A549 (cell line): ENCODE results near the gene RPTOR. TPM values are rescaled to one million over a fixed set of nuclear protein-coding genes. Genes with fewer than 3 reads are reported as not detected.

Experiments
- ATAC-seq, 2 experiments: fragments of 200-7000 bp in 1 of 2; fragments of >200 bp in 1 of 2; cut with Nextera tagmentation in 1 of 2; cut with Tn5 transposase in 1 of 2; 3 replicates each; pipeline versions ENCODE4 v1.8.0 to v1.9.1; 2018 to 2020; ENCODE audit warnings: mild to moderate bottlenecking in 1 of 2, moderate library complexity in 1 of 2
- CTCF ChIA-PET: fragments of 300-600 bp; sonication (Branson Sonifier 250); formaldehyde crosslinking; extraction: SDS; loops from one replicate; lab custom pipeline; 2021; ENCODE audit warnings: antibody characterized with exemption, inconsistent platforms; lab: Yijun Ruan, JAX
- POLR2A ChIA-PET: fragments of 350-600 bp; formaldehyde crosslinking; extraction: SDS; loops from one replicate; lab custom pipeline; 2021; ENCODE audit warnings: antibody characterized with exemption, inconsistent platforms; lab: Yijun Ruan, JAX
- DNase-seq, 2 experiments: peaks; one replicate each; pipeline versions ENCODE4 v3.0.0 to v3.0.0-alpha.2; 2011 to 2016; ENCODE audit warnings: low read depth in 1 of 2, low spot score in 1 of 2
- FAIRE-seq: peaks from 2 replicates; lab custom pipeline; 2011; peaks lifted over from hg19 to GRCh38; lab: Jason Lieb, UNC
- H3K27ac ChIP-seq, 2 experiments: fragments of >200 bp; sonication (Bioruptor Twin); formaldehyde crosslinking; 3 replicates each; pipeline ENCODE4 v1.5.1; 2016 to 2017
- H3K4me1 ChIP-seq: fragments of >200 bp; sonication (Bioruptor Twin); formaldehyde crosslinking; 3 replicates; pipeline ENCODE4 v1.6.1; 2016
- H3K4me2 ChIP-seq: fragments of >200 bp; sonication (Bioruptor Twin); formaldehyde crosslinking; 3 replicates; pipeline ENCODE4 v1.6.1; 2016
- H3K4me3 ChIP-seq: fragments of >200 bp; sonication (Bioruptor Twin); formaldehyde crosslinking; 3 replicates; pipeline ENCODE4 v1.5.1; 2016
- H3K9me3 ChIP-seq: fragments of >200 bp; sonication (Bioruptor Twin); formaldehyde crosslinking; 3 replicates; pipeline ENCODE4 v1.6.1; 2016
- CBX2 ChIP-seq: fragments of 200-600 bp; sonication (generic); IDR thresholded peaks from 2 replicates; pipeline ENCODE4 v1.6.1; 2016; ENCODE audit warnings: low read depth, mild to moderate bottlenecking, borderline replicate concordance
- CEBPB ChIP-seq, 2 experiments: fragments of >200 bp in 1 of 2; sonication (Bioruptor Twin) in 1 of 2; formaldehyde crosslinking in 1 of 2; IDR thresholded peaks; 2 replicates each; pipeline ENCODE4 v1.6.1; 2012 to 2016
- CHD4 ChIP-seq: fragments of 200-600 bp; sonication (generic); IDR thresholded peaks from 2 replicates; pipeline ENCODE4 v1.6.1; 2016; ENCODE audit warnings: antibody characterized with exemption, mild to moderate bottlenecking, borderline replicate concordance
- ESRRA ChIP-seq: fragments of 150-350 bp; IDR thresholded peaks from 2 replicates; pipeline ENCODE4 v1.6.1; 2014; ENCODE audit warnings: mild to moderate bottlenecking, low read length, borderline replicate concordance
- FOSL2 ChIP-seq, 2 experiments: fragments of 450-650 bp in 1 of 2; fragments of >200 bp in 1 of 2; sonication (Bioruptor Twin) in 1 of 2; formaldehyde crosslinking; IDR thresholded peaks; 2 replicates each; pipeline versions ENCODE4 v1.5.0 to v1.6.1; 2016 to 2020; ENCODE audit warnings: mild to moderate bottlenecking in 1 of 2, moderate library complexity in 1 of 2
- FOXS1 ChIP-seq: fragments of 250-450 bp; sonication (Bioruptor Pico); IDR thresholded peaks from 2 replicates; pipeline ENCODE4 v1.5.0; 2020; ENCODE audit warnings: mild to moderate bottlenecking, moderate library complexity
- JUN ChIP-seq, 2 experiments: fragments of >200 bp; sonication (Bioruptor Twin); formaldehyde crosslinking; IDR thresholded peaks; 2 replicates in 1 of 2; 3 replicates in 1 of 2; pipeline ENCODE4 v1.6.1; 2016 to 2017
- JUNB ChIP-seq: fragments of >200 bp; sonication (Bioruptor Twin); formaldehyde crosslinking; IDR thresholded peaks from 2 replicates; pipeline ENCODE4 v1.6.1; 2016
- KDM1A ChIP-seq: fragments of 200-600 bp; sonication (generic); IDR thresholded peaks from 2 replicates; pipeline ENCODE4 v1.6.1; 2016; ENCODE audit warnings: low read depth, mild to moderate bottlenecking
- MYC ChIP-seq: IDR thresholded peaks from 2 replicates; pipeline ENCODE4 v1.6.1; 2012; ENCODE audit warnings: mild to moderate bottlenecking, inconsistent platforms, low read length, improper control_type of control experiment, borderline replicate concordance
- POLR2AphosphoS2 ChIP-seq: conservative IDR thresholded peaks from 2 replicates; pipeline ENCODE4 v1.6.1; 2012; ENCODE audit warnings: low read length, improper control_type of control experiment, inconsistent platforms
- RARB ChIP-seq: fragments of 250-450 bp; sonication (Bioruptor Pico); IDR thresholded peaks from 2 replicates; pipeline ENCODE4 v1.8.0; 2021; ENCODE audit warnings: mild to moderate bottlenecking, moderate library complexity
- RCOR1 ChIP-seq: fragments of 150-350 bp; IDR thresholded peaks from 2 replicates; pipeline ENCODE4 v1.6.1; 2014; ENCODE audit warnings: antibody characterized with exemption, low read length, low read depth
- SMC3 ChIP-seq: fragments of >200 bp; sonication (Bioruptor Twin); formaldehyde crosslinking; IDR thresholded peaks from 3 replicates; pipeline ENCODE4 v1.6.1; 2018; ENCODE audit warnings: inconsistent platforms
- SREBF2 ChIP-seq: fragments of 450-650 bp; IDR thresholded peaks from 2 replicates; pipeline ENCODE4 v1.6.1; 2014; ENCODE audit warnings: mild to moderate bottlenecking, moderate library complexity
- WGBS: methylation state at CpG from one replicate; pipeline ENCODE4 v1.1.6; 2017; ENCODE audit errors: missing lambda C conversion rate; 5-methylcytosine and 5-hydroxymethylcytosine counted together
- polyA plus RNA-seq, 4 experiments: library from polyadenylated mRNA; depleted of rRNA in 3 of 4; stranded (reverse); fragments of >200 nt; fragmentation: RNase III in 1 of 4; extraction: RNeasy Plus Mini Kit Qiagen cat#74134 plus additional on column Dnase treatment in 1 of 4; gene quantifications; 2 replicates in 3 of 4; 3 replicates in 1 of 4; pipeline ENCODE4 v1.2.3, GENCODE V29; 2011 to 2017
- TF ChIP-seq, protein P1 (sequence below): IDR thresholded peaks from 2 replicates; pipeline ENCODE4 v1.6.1; 2012
- TF ChIP-seq, protein P2 (sequence below): IDR thresholded peaks from 2 replicates; pipeline ENCODE4 v1.6.1; 2012; ENCODE audit warnings: low read depth, borderline replicate concordance
- TF ChIP-seq, protein P3 (sequence below): fragments of 200-600 bp; sonication (generic); IDR thresholded peaks from 2 replicates; pipeline ENCODE4 v1.6.1; 2016; ENCODE audit warnings: antibody characterized with exemption, mild to moderate bottlenecking, moderate library complexity
- TF ChIP-seq, protein P4 (sequence below): fragments of >200 bp; sonication (Bioruptor Twin); formaldehyde crosslinking; IDR thresholded peaks from 2 replicates; pipeline ENCODE4 v1.6.1; 2016

Gene RPTOR
- polyA plus RNA-seq, 2 of the 4 experiments (the other 2 are of a cell fraction), result 10.8 to 27.1 TPM

DNA sequence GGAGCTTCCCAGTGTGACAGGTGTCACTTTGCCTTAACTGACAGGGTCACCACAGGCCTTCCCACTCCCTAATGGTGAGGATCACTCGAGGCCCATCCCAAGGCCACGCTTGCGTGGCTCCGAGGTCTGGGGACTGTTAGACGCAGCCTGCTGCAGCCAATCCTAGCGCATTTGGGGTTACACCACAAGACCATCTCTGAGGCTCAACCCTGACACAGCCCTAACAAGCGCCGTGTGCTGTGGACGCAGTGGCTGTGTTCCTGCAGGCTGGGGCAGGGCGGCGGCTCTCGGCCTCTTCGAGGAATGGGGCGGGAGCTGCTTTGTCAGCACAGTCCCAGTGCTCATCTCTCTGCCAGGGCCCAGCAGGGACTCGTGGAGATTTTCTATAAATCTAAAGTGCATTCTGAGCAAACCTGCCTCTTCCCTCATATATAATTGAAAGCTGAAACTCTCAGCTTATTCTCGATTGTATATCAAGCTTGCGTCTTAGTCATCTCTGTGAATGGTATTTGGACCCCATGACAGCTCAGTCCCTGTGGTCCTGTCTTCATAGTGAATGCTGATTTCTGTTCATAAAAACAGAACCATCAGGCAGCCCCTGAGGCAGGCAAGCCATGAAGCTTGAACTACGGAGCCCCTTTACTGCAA, 381.2 kb downstream of the RPTOR start:
- ChIA-PET CTCF (interaction anchor here (0.8 to 1.3 kb wide), 5 partner anchors 9 to 427 kb away, joined by 3 read pairs; no protein-coding TSS in a partner anchor), POLR2A (no interaction called here)
- 86% methylated on average over 18 of the region's 18 CpGs for WGBS
- Histone ChIP-seq H3K4me2 (no peak overlapping the region), H3K27ac (no peak overlapping the region), H3K4me1 (no peaks in the 10 kb centered on the region), H3K4me3 (no peak overlapping the region), H3K9me3 (no peaks in the 10 kb centered on the region)
- DNase-seq, result no peak
- no peak for ATAC-seq
- no peak for FAIRE-seq
- TF ChIP-seq POLR2AphosphoS2 (no peak), CEBPB (IDR thresholded peaks at IDR 0.05) (no peak), KDM1A (no peak), CHD4 (no peak)

DNA sequence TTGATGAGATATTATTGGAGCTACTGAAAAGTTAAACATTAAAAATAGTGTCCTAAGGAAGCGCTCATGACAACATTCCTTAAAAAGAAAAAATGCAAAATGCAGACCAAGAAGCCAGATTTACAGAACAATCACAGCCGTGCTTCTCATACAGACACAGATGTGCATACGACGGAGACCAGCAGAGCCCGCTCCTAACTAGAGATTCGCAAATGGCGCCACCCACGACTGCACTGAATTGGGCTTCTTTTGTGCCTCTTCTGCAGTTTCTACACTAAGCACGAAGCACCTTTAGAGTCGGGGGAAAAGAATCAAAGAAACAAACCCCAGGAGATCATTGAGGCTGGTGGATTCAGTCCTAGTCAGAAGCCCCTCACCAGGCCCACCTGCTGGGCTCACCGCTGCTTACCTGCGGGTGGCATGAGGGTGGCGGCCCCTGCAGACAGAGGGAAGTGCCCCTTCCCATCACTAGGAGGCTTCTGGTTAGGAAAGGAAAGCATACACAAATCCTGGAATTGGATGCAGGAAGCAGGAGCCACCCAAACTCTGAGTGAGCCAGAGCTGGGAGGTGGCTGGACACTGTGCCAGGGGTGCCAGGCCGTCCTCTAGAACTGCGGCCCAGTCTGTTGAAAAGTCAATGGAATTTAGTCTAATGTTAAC, 382.1 kb downstream of the RPTOR start:
- Histone ChIP-seq H3K4me2 (no peak overlapping the region), H3K27ac (no peak overlapping the region), H3K9me3 (no peaks in the 10 kb centered on the region), H3K4me3 (no peak overlapping the region), H3K4me1 (no peaks in the 10 kb centered on the region)
- FAIRE-seq (no peak), DNase-seq (no peak), ATAC-seq (peak; percentile 16 to 39; a peak in 3 of 6 replicates)
- WGBS, result 86% methylated on average over 15 of the region's 15 CpGs
- ChIA-PET CTCF (interaction anchor here (0.9 to 1.4 kb wide), 5 partner anchors 8 to 428 kb away, joined by 3 to 4 read pairs (median 3); no protein-coding TSS in a partner anchor), POLR2A (no interaction called here)
- TF ChIP-seq FOSL2 (IDR thresholded peaks at IDR 0.05) (no peak), FOSL2 (CRISPR knock-in tag; IDR thresholded peaks at IDR 0.05) (no peak), CBX2 (no peak), SMC3 (no peak), JUNB (no peak)
- TF ChIP-seq, protein P1, sequence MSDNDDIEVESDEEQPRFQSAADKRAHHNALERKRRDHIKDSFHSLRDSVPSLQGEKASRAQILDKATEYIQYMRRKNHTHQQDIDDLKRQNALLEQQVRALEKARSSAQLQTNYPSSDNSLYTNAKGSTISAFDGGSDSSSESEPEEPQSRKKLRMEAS, result no peak

DNA sequence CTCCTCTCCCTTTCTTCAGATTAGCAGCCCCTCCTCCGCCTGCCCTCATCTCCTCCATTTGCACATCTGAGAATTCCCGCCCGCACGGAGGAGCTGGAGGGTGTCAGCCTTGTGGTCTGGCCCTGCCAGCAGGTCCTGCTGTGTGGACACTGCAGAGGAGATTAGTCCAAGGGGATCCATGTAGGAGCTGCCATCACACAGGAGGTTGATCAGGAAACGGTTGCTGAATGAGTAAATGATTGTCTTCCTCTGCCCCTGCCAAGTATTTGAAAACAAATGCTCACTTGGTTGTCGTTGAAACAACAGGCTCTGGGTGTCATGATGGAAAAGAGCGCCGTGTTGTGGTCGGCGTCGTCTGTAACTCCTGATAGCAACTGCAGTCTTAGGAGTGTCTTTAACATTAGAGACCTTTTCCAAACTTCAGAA, 383.2 kb downstream of the RPTOR start:
- POLR2A ChIA-PET, result no interaction called here
- H3K4me3 ChIP-seq, result no peak overlapping the region
- H3K4me2 ChIP-seq, result no peak overlapping the region
- H3K27ac ChIP-seq, result no peak overlapping the region
- FAIRE-seq (no peak), DNase-seq (no peak), ATAC-seq (no peak)
- CTCF ChIA-PET, result interaction anchor here (0.8 to 1.4 kb wide), 6 partner anchors 9 to 398 kb away, joined by 3 to 6 read pairs (median 4); no protein-coding TSS in a partner anchor
- WGBS, result 82% methylated on average over 11 of the region's 11 CpGs
- no peak for TF ChIP-seq ESRRA
- TF ChIP-seq, protein P2, sequence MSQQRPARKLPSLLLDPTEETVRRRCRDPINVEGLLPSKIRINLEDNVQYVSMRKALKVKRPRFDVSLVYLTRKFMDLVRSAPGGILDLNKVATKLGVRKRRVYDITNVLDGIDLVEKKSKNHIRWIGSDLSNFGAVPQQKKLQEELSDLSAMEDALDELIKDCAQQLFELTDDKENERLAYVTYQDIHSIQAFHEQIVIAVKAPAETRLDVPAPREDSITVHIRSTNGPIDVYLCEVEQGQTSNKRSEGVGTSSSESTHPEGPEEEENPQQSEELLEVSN, result no peak
- TF ChIP-seq RARB, result no peak
- TF ChIP-seq, protein P3, sequence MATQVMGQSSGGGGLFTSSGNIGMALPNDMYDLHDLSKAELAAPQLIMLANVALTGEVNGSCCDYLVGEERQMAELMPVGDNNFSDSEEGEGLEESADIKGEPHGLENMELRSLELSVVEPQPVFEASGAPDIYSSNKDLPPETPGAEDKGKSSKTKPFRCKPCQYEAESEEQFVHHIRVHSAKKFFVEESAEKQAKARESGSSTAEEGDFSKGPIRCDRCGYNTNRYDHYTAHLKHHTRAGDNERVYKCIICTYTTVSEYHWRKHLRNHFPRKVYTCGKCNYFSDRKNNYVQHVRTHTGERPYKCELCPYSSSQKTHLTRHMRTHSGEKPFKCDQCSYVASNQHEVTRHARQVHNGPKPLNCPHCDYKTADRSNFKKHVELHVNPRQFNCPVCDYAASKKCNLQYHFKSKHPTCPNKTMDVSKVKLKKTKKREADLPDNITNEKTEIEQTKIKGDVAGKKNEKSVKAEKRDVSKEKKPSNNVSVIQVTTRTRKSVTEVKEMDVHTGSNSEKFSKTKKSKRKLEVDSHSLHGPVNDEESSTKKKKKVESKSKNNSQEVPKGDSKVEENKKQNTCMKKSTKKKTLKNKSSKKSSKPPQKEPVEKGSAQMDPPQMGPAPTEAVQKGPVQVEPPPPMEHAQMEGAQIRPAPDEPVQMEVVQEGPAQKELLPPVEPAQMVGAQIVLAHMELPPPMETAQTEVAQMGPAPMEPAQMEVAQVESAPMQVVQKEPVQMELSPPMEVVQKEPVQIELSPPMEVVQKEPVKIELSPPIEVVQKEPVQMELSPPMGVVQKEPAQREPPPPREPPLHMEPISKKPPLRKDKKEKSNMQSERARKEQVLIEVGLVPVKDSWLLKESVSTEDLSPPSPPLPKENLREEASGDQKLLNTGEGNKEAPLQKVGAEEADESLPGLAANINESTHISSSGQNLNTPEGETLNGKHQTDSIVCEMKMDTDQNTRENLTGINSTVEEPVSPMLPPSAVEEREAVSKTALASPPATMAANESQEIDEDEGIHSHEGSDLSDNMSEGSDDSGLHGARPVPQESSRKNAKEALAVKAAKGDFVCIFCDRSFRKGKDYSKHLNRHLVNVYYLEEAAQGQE, result no peak
- TF ChIP-seq JUN (IDR thresholded peaks at IDR 0.05), result no peak
- TF ChIP-seq MYC, result no peak
- no peak for TF ChIP-seq RCOR1
- no peak for TF ChIP-seq SREBF2
- no peak for TF ChIP-seq CBX2
- TF ChIP-seq, protein P4, sequence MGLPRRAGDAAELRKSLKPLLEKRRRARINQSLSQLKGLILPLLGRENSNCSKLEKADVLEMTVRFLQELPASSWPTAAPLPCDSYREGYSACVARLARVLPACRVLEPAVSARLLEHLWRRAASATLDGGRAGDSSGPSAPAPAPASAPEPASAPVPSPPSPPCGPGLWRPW, result no peak
- TF ChIP-seq FOXS1 (CRISPR knock-in tag), result no peak
- H3K4me1 ChIP-seq, result no peaks in the 10 kb centered on the region
- no peaks in the 10 kb centered on the region for H3K9me3 ChIP-seq
